ENCODE results near the gene CDKAL1.
"Not testable (repeated sequence)": the region's sequence is repeated elsewhere in the genome, so short reads cannot be mapped to it uniquely, and the experiment has no call there.

CDKAL1 gene

GRCh38 chr6:21230536-21230935, 696.3 kb downstream of the CDKAL1 start:
- no peak for DNase-seq

GRCh38 chr6:21235162-21235561, 700.9 kb downstream of the CDKAL1 start:
- no peak for DNase-seq

- DNase-seq, result no peak
Measured at GRCh38 chr6:21238208-21238607, 704.0 kb downstream of the CDKAL1 start.

- DNase-seq, result no peak
Measured at GRCh38 chr6:21240709-21241108, 706.5 kb downstream of the CDKAL1 start.

GRCh38 chr6:21241231-21242130, 707.2 kb downstream of the CDKAL1 start:
- DNase-seq, result no peak

GRCh38 chr6:21244897-21245470, 710.7 kb downstream of the CDKAL1 start:
- no peak for DNase-seq

GRCh38 chr6:21245488-21245887, 711.2 kb downstream of the CDKAL1 start:
- DNase-seq, result no peak

GRCh38 chr6:21246075-21246474, 711.8 kb downstream of the CDKAL1 start:
- no peak for DNase-seq

- DNase-seq, result not testable (repeated sequence)
Measured at GRCh38 chr6:21254460-21254859, 720.2 kb downstream of the CDKAL1 start.

GRCh38 chr6:21256197-21256596, 721.9 kb downstream of the CDKAL1 start:
- no peak for DNase-seq

GRCh38 chr6:21257125-21257524, 722.9 kb downstream of the CDKAL1 start:
- no peak for DNase-seq

- no peak for DNase-seq
Measured at GRCh38 chr6:21258665-21259064, 724.4 kb downstream of the CDKAL1 start.

GRCh38 chr6:21259660-21260059, 725.4 kb downstream of the CDKAL1 start:
- DNase-seq, result no peak

- DNase-seq, result no peak
Measured at GRCh38 chr6:21262504-21262903, 728.2 kb downstream of the CDKAL1 start.

GRCh38 chr6:21263531-21264287, 729.5 kb downstream of the CDKAL1 start:
- DNase-seq, result no peak

- DNase-seq, result no peak
Measured at GRCh38 chr6:21264288-21265033, 730.2 kb downstream of the CDKAL1 start.

GRCh38 chr6:21265034-21265729, 730.9 kb downstream of the CDKAL1 start:
- DNase-seq, result no peak

- no peak for DNase-seq
Measured at GRCh38 chr6:21265730-21266044, 731.4 kb downstream of the CDKAL1 start.

- DNase-seq, result no peak
Measured at GRCh38 chr6:21270636-21271201, 736.5 kb downstream of the CDKAL1 start.

- no peak for DNase-seq
Measured at GRCh38 chr6:21271428-21272155, 737.3 kb downstream of the CDKAL1 start.

GRCh38 chr6:21273451-21273850, 739.2 kb downstream of the CDKAL1 start:
- no peak for DNase-seq
